GM12878 (cell line): Measurements from ENCODE around the gene CCN2. TPM values are rescaled to one million over a fixed set of nuclear protein-coding genes. Genes with fewer than 3 reads are reported as not detected.

Experiments
- ATAC-seq: fragments of 200-7000 bp; cut with Tn5 transposase; 3 replicates; pipeline ENCODE4 v1.9.1; 2020; ENCODE audit warnings: mild to moderate bottlenecking, moderate library complexity
- BruUV-seq: library from RNA; stranded (reverse); fragments of 400-500 nt; replicated peaks from 2 replicates; lab custom pipeline; 2021; lab: Mats Ljungman, UMichigan
- CTCF ChIA-PET: fragments of 300-600 bp; sonication (Branson Sonifier 250); formaldehyde crosslinking; extraction: SDS; loops from one replicate; lab custom pipeline; 2021; ENCODE audit warnings: inconsistent platforms; lab: Yijun Ruan, JAX
- POLR2A ChIA-PET: fragments of 350-600 bp; formaldehyde crosslinking; extraction: SDS; loops from one replicate; lab custom pipeline; 2021; ENCODE audit warnings: inconsistent platforms; lab: Charles Lee
- RAD21 ChIA-PET: fragments of 300-600 bp; sonication (Branson Sonifier 250); formaldehyde crosslinking; loops from one replicate; lab custom pipeline; 2023; ENCODE audit warnings: antibody characterized with exemption; ENCODE audit not compliant: unreplicated experiment; lab: Charles Lee
- SMC1A ChIA-PET: fragments of 300-600 bp; sonication (Branson Sonifier 250); formaldehyde crosslinking; loops from one replicate; lab custom pipeline; 2023; ENCODE audit not compliant: unreplicated experiment, uncharacterized antibody; lab: Charles Lee
- DNase-seq: peaks from one replicate; pipeline ENCODE4 v3.0.0-alpha.2; 2011; ENCODE audit warnings: low read depth, low spot score
- FAIRE-seq: peaks from 3 replicates; lab custom pipeline; 2011; peaks lifted over from hg19 to GRCh38; lab: Jason Lieb, UNC
- H2AFZ ChIP-seq: 2 replicates; pipeline ENCODE4 v1.6.0; 2011; ENCODE audit warnings: low read depth, low read length, control low read depth; ENCODE audit not compliant: control insufficient read depth
- H3K27ac ChIP-seq: 2 replicates; pipeline ENCODE4 v1.5.1; 2011; ENCODE audit warnings: control low read depth; ENCODE audit not compliant: control insufficient read depth, insufficient read depth
- H3K27me3 ChIP-seq, 2 experiments: replicated peaks in 1 of 2; 2 replicates each; pipeline versions ENCODE4 v1.6.0 to v1.6.1; 2011; ENCODE audit warnings: low read length in 1 of 2; ENCODE audit not compliant: control insufficient read depth in 2 of 2, insufficient read depth in 2 of 2
- H3K36me3 ChIP-seq, 2 experiments: 2 replicates each; pipeline ENCODE4 v1.5.1; 2011; ENCODE audit warnings: low read length in 1 of 2; ENCODE audit not compliant: control insufficient read depth in 2 of 2, insufficient read depth in 2 of 2
- H3K4me1 ChIP-seq: 2 replicates; pipeline ENCODE4 v1.6.1; 2011; ENCODE audit warnings: mild to moderate bottlenecking, low read length, moderate library complexity, mixed read lengths; ENCODE audit not compliant: control insufficient read depth, insufficient read depth
- H3K4me2 ChIP-seq: 2 replicates; pipeline ENCODE4 v1.6.0; 2011; ENCODE audit warnings: control low read depth; ENCODE audit not compliant: control insufficient read depth, insufficient read depth
- H3K4me3 ChIP-seq: fragments of 200-600 bp; sonication (generic); 2 replicates; pipeline ENCODE4 v1.5.1; 2016
- H3K79me2 ChIP-seq: 2 replicates; pipeline ENCODE4 v1.6.0; 2011; ENCODE audit warnings: low read length; ENCODE audit not compliant: control insufficient read depth, insufficient read depth
- H3K9ac ChIP-seq: 2 replicates; pipeline ENCODE4 v1.8.0; 2011; ENCODE audit warnings: low read length, control low read depth, mixed read lengths; ENCODE audit not compliant: control insufficient read depth, insufficient read depth
- H3K9me3 ChIP-seq: replicated peaks from 3 replicates; pipeline ENCODE4 v1.5.1; 2011; ENCODE audit warnings: mild to moderate bottlenecking, low read length; ENCODE audit not compliant: control insufficient read depth, insufficient read depth
- H4K20me1 ChIP-seq: 2 replicates; pipeline ENCODE4 v1.6.0; 2011; ENCODE audit not compliant: control insufficient read depth, insufficient read depth
- RAD21 ChIP-seq: IDR thresholded peaks from 2 replicates; pipeline ENCODE4 v1.6.1; 2011; ENCODE audit warnings: mild to moderate bottlenecking, low read depth, low read length, moderate library complexity; ENCODE audit not compliant: insufficient read depth
- WRNIP1 ChIP-seq: IDR thresholded peaks from 2 replicates; pipeline ENCODE4 v1.6.1; 2011; ENCODE audit warnings: low read depth, low read length, improper control_type of control experiment, borderline replicate concordance
- WGBS: methylation state at CpG from one replicate; pipeline ENCODE4 v1.1.6; 2016; ENCODE audit warnings: low lambda C conversion rate; ENCODE audit not compliant: insufficient replicate concordance, insufficient coverage; ENCODE audit errors: missing lambda C conversion rate; 5-methylcytosine and 5-hydroxymethylcytosine counted together
- in situ Hi-C: fragments of 300-500 bp; cut with MboI; formaldehyde crosslinking; loops from 9 replicates; pipeline ENCODE4 v1.14.3; 2018; ENCODE audit warnings: mixed read lengths
- intact Hi-C: fragments of 100-400 bp; cut with micrococcal nuclease; formaldehyde crosslinking; loops from one replicate; pipeline ENCODE4 v1.14.2; 2022; ENCODE audit not compliant: unreplicated experiment
- polyA plus RNA-seq, 11 experiments: library from polyadenylated mRNA; depleted of rRNA in 4 of 11; unstranded in 6 of 11; stranded (reverse) in 5 of 11; fragments of >200 nt; fragmentation: Nextera tagmentation in 4 of 11; fragmentation: Illumina TruSeq in 1 of 11; extraction: Ambion mirVana in 4 of 11; extraction: Trizol in 1 of 11; gene quantifications; 1 replicate in 1 of 11; 2 replicates in 10 of 11; pipeline versions ENCODE4 v1.2.1 to v1.2.3, GENCODE V29; 2011 to 2016; ENCODE audit warnings: inconsistent platforms in 2 of 11, missing spikeins in 2 of 11, low read depth in 1 of 11
- total RNA-seq, 4 experiments: library from RNA; depleted of rRNA in 3 of 4; stranded (reverse); fragments of >200 nt in 3 of 4; fragmentation: Illumina TruSeq in 1 of 4; extraction: Trizol in 1 of 4; gene quantifications; 2 replicates each; pipeline versions ENCODE4 v1.2.1 to v1.2.3, GENCODE V29; 2013 to 2021
- TF ChIP-seq, protein P1 (sequence below), 3 experiments: IDR thresholded peaks in 2 of 3; conservative IDR thresholded peaks in 1 of 3; 2 replicates each; pipeline ENCODE4 v1.5.1; 2011; ENCODE audit warnings: low read depth in 3 of 3, low read length in 3 of 3, mild to moderate bottlenecking in 3 of 3, control low read depth in 2 of 3, moderate library complexity in 2 of 3, inconsistent platforms in 1 of 3, mixed read lengths in 1 of 3; ENCODE audit not compliant: control insufficient read depth in 2 of 3, insufficient read depth in 1 of 3; ENCODE audit errors: extremely low read depth in 1 of 3
- TF ChIP-seq, protein P2 (sequence below): IDR thresholded peaks from 2 replicates; pipeline ENCODE4 v1.6.1; 2011; ENCODE audit warnings: mild to moderate bottlenecking, low read depth, low read length, moderate library complexity; ENCODE audit not compliant: insufficient replicate concordance

CCN2 gene
- total and polyA plus RNA-seq, 10 of the 15 experiments (the other 5 are each of a cell fraction or from before 2014, with no cell fraction given), result 0.26 to 0.62 (median 0.44) TPM; not detected in 7

DNA sequence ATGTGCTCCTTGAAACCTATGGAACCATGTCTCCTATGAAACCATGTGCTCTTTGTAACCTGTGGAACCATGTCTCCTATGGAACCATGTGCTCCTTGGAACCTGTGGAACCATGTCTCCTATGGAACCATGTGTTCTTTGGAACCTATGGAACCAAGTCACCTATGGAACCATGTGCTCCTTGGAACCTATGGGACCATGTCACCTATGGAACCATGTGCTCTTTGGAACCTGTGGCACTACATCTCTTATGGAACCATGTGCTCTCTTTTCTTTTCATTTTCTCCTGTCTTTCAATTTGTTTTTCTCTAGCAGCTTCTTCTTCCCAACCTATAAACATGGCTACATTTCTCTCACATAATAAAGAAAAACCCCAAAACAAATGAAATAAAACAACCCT lies 11.9 kb upstream of the CCN2 start:
- Histone ChIP-seq H3K79me2 (no peaks in the 10 kb centered on the region), H3K27me3 (no peaks in the 10 kb centered on the region; a peak in 1 of 4 replicates), H3K9ac (no peak overlapping the region), H3K27ac (no peak overlapping the region), H3K36me3 (no peaks in the 10 kb centered on the region), H4K20me1 (no peaks in the 10 kb centered on the region), H2AFZ (no peak overlapping the region), H3K4me3 (no peak overlapping the region), H3K4me1 (no peaks in the 10 kb centered on the region), H3K9me3 (no peaks in the 10 kb centered on the region), H3K4me2 (no peak overlapping the region)
- ChIA-PET POLR2A (no interaction called here), RAD21 (no interaction called here), CTCF (no interaction called here), SMC1A (no interaction called here)
- BruUV-seq, result no TSS peak
- FAIRE-seq (no peak), ATAC-seq (no peak), DNase-seq (no peak)
- intact Hi-C loops, result no loop called here
- in situ Hi-C loops, result no loop called here
- no peak for TF ChIP-seq WRNIP1

DNA sequence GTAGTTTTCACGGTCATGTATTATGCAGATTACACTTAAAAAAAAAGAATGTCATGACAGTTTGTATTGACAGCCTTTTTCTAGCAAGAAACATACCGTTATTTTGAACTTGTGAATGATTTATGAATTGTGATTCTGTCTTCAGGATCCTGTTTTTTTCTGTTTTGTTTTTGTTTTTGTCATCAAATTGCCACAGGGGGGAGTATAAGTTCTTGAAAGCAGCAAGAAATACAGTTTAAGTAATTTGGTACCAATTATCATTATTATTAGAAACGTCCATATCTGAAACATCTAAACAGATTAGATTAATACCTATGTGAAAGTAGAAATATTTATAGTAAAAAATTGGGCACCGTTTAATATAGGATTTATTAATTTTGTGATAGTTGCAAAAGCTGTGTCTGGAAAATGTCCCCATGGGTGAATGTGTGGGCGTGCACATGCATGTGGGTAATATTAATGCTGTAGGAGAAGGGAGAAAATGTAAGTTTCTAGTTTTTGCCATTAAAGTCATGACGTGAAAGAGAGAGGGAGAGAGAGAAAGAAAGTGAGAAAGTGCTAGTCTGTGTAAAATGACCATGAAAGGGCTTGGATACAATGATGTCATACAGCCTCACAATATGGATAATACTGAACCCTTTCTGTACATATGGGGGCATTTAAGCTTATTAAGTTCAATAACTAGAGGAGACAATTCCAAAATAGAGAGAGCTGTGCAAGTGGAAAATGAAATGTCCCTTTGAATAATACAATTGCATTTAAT lies 9.4 kb upstream of the CCN2 start:
- RAD21 ChIA-PET, result no interaction called here
- Histone ChIP-seq H3K9ac (no peak overlapping the region), H3K79me2 (no peaks in the 10 kb centered on the region), H3K4me3 (no peak overlapping the region), H3K36me3 (no peaks in the 10 kb centered on the region), H3K9me3 (no peaks in the 10 kb centered on the region), H3K27ac (no peak overlapping the region), H3K4me1 (no peaks in the 10 kb centered on the region), H4K20me1 (no peaks in the 10 kb centered on the region), H2AFZ (no peak overlapping the region), H3K27me3 (no peaks in the 10 kb centered on the region; a peak in 1 of 4 replicates), H3K4me2 (no peak overlapping the region)
- 0 out of 2 replicates have a peak, but pooled peaks have one; percentile 11 for TF ChIP-seq RAD21
- TF ChIP-seq, protein P1, sequence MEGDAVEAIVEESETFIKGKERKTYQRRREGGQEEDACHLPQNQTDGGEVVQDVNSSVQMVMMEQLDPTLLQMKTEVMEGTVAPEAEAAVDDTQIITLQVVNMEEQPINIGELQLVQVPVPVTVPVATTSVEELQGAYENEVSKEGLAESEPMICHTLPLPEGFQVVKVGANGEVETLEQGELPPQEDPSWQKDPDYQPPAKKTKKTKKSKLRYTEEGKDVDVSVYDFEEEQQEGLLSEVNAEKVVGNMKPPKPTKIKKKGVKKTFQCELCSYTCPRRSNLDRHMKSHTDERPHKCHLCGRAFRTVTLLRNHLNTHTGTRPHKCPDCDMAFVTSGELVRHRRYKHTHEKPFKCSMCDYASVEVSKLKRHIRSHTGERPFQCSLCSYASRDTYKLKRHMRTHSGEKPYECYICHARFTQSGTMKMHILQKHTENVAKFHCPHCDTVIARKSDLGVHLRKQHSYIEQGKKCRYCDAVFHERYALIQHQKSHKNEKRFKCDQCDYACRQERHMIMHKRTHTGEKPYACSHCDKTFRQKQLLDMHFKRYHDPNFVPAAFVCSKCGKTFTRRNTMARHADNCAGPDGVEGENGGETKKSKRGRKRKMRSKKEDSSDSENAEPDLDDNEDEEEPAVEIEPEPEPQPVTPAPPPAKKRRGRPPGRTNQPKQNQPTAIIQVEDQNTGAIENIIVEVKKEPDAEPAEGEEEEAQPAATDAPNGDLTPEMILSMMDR (IDR thresholded peaks at IDR 0.05 in 2 of 3, conservative IDR thresholded peaks at IDR 0.05 in 1 of 3; ENCODE audit: control insufficient read depth in 2 of 3, extremely low read depth in 1 of 3, insufficient read depth in 1 of 3, low read depth in 3 of 3, low read length in 3 of 3), result 0 out of 6 replicates have a peak, but pooled peaks of 1 of the 3 experiments have one; percentile 1
- TF ChIP-seq, protein P2, sequence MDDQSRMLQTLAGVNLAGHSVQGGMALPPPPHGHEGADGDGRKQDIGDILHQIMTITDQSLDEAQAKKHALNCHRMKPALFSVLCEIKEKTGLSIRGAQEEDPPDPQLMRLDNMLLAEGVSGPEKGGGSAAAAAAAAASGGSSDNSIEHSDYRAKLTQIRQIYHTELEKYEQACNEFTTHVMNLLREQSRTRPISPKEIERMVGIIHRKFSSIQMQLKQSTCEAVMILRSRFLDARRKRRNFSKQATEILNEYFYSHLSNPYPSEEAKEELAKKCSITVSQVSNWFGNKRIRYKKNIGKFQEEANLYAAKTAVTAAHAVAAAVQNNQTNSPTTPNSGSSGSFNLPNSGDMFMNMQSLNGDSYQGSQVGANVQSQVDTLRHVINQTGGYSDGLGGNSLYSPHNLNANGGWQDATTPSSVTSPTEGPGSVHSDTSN, result no peak
- CTCF ChIA-PET, result interaction anchor here (0.6 to 1.1 kb wide), 6 partner anchors 12 to 219 kb away, joined by 3 to 4 read pairs (median 3); no protein-coding TSS in a partner anchor
- no peak for ATAC-seq
- under 1% methylated on average over 6 of the region's 6 CpGs for WGBS
- no peak for FAIRE-seq
- SMC1A ChIA-PET, result no interaction called here
- DNase-seq, result no peak
- POLR2A ChIA-PET, result no interaction called here
- intact Hi-C loops (no loop called here), in situ Hi-C loops (no loop called here)
- BruUV-seq, result no TSS peak
